ENCODE results near the gene POU6F2.

DNA sequence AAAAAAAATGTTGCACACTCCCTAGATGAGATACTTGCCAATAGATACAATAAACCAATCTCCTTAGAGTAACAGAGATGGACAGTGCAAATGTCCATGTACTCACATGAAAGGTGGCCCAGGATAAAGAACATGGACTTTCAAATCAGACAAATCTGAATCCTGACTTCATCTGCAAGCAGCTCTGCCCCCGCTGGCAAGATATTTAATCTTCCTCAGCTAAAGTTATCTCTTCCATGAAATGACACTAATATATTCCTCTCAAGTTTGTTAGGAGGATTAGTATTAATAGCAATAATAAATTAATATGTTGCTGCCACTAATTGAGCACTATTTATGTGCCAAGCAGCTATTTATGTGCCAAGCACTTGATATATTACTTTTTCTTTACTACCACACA is 439.9 kb downstream of the POU6F2 start:
- TF ChIP-seq POLR2A (IDR thresholded peaks at IDR 0.05) = no peak
- TF ChIP-seq, protein P1, sequence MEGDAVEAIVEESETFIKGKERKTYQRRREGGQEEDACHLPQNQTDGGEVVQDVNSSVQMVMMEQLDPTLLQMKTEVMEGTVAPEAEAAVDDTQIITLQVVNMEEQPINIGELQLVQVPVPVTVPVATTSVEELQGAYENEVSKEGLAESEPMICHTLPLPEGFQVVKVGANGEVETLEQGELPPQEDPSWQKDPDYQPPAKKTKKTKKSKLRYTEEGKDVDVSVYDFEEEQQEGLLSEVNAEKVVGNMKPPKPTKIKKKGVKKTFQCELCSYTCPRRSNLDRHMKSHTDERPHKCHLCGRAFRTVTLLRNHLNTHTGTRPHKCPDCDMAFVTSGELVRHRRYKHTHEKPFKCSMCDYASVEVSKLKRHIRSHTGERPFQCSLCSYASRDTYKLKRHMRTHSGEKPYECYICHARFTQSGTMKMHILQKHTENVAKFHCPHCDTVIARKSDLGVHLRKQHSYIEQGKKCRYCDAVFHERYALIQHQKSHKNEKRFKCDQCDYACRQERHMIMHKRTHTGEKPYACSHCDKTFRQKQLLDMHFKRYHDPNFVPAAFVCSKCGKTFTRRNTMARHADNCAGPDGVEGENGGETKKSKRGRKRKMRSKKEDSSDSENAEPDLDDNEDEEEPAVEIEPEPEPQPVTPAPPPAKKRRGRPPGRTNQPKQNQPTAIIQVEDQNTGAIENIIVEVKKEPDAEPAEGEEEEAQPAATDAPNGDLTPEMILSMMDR (IDR thresholded peaks at IDR 0.05) = no peak

Data from body of pancreas (tissue), 4 donors.